ENCODE measurements around the gene F2RL3.
A peak's percentile ranks its signal among the peaks of the same experiment; 100 is the strongest.

Gene F2RL3

DNA sequence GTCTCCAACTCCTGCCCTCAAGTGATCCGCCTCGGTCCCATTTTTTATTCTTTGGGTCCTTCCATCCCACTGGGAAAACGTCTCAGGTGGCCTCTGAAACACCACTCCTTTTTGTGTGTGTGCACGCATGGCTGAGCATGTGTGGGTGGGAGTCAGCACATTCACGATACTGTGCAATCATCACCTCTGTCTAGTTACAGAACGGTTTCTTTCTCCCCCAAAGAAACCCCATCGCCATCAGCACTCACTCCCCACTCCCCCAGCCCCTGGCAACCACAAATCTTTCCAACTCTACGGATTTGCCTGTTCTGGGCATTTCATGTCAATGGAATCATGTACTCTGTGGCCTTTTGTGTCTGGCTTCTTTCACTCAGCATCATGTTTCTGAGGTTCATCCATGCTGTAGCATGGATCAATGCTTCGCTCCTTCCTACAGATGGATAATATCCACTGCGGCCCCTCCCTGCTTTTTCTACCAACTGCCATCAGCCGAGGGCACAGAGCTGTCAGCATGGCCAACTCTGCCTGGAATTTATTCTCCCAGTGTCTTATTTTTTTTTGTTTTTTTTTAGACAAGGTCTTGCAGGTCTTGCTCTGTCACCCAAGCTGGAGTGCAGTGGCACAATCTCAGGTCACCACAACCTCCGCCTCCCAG is 9.7 kb downstream of the F2RL3 start:
- no peak for TF ChIP-seq MYC (IDR thresholded peaks at IDR 0.05; ENCODE audit: low read depth, low read length)
- TF ChIP-seq, protein P1, sequence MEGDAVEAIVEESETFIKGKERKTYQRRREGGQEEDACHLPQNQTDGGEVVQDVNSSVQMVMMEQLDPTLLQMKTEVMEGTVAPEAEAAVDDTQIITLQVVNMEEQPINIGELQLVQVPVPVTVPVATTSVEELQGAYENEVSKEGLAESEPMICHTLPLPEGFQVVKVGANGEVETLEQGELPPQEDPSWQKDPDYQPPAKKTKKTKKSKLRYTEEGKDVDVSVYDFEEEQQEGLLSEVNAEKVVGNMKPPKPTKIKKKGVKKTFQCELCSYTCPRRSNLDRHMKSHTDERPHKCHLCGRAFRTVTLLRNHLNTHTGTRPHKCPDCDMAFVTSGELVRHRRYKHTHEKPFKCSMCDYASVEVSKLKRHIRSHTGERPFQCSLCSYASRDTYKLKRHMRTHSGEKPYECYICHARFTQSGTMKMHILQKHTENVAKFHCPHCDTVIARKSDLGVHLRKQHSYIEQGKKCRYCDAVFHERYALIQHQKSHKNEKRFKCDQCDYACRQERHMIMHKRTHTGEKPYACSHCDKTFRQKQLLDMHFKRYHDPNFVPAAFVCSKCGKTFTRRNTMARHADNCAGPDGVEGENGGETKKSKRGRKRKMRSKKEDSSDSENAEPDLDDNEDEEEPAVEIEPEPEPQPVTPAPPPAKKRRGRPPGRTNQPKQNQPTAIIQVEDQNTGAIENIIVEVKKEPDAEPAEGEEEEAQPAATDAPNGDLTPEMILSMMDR (IDR thresholded peaks at IDR 0.05; ENCODE audit: low read depth, low read length) = no peak
- no peak for TF ChIP-seq POLR2A (IDR thresholded peaks at IDR 0.05; ENCODE audit: extremely low read depth, insufficient read length)
- TF ChIP-seq MAX (IDR thresholded peaks at IDR 0.05; ENCODE audit: low read depth, low read length) = no peak

GRCh38 chr19:16899566-16900075 is 10.8 kb downstream of the F2RL3 start:
- DNase-seq (ENCODE audit: low read depth) = peak; percentile 78
- no peak overlapping the region for H3K4me3 ChIP-seq (ENCODE audit: low read depth, low read length)
- TF ChIP-seq MYC (IDR thresholded peaks at IDR 0.05; ENCODE audit: low read depth, low read length) (no peak), POLR2A (IDR thresholded peaks at IDR 0.05; ENCODE audit: extremely low read depth, insufficient read length) (no peak), MAX (IDR thresholded peaks at IDR 0.05; ENCODE audit: low read depth, low read length) (no peak)
- TF ChIP-seq, protein P1 (IDR thresholded peaks at IDR 0.05; ENCODE audit: low read depth, low read length) = peak; percentile 85

More for the DNA sequence above, 9.7 kb downstream of the F2RL3 start:
- H3K4me3 ChIP-seq (ENCODE audit: low read depth, low read length) = no peak overlapping the region
- no peak for DNase-seq (ENCODE audit: low read depth)

DNA sequence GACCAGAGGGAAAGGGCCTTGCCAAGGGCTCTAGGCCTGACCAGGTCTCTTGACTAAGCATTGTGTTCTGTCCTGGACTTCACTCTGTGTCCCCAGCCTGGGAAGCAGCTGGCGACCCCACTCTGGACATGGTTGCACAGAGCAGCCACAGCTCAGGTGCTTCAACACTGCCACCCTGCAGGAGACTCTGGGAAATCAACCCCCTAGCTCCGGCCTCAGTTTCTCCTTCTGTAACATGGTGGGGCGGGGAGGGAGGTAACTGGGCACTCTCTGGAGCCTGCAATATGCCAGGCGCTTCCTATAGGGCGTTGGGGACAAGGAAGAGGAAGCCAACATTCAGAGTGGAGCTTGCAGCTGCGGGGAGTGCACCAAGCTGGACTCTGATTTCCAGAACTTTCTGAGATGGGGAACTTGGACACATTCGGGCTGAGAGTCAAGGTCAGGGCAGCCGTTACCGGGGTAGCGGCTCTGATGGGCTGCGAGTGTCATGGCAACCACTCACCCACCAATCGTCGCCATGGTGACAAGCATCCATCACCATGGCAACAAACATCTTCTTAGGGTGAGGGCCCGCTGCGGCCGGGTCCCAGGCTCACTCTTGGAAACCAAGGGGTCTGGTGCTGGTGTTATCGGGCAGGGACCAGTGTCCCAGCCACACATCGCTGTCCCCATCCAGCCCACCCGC is 12.8 kb downstream of the F2RL3 start:
- H3K4me3 ChIP-seq (ENCODE audit: low read depth, low read length) = no peak overlapping the region
- no peak for TF ChIP-seq POLR2A (IDR thresholded peaks at IDR 0.05; ENCODE audit: extremely low read depth, insufficient read length)
- no peak for TF ChIP-seq MYC (IDR thresholded peaks at IDR 0.05; ENCODE audit: low read depth, low read length)
- TF ChIP-seq, protein P1 (IDR thresholded peaks at IDR 0.05; ENCODE audit: low read depth, low read length) = no peak
- no peak for TF ChIP-seq MAX (IDR thresholded peaks at IDR 0.05; ENCODE audit: low read depth, low read length)
- DNase-seq (ENCODE audit: low read depth) = no peak

GRCh38 chr19:16902545-16902944 is 13.7 kb downstream of the F2RL3 start:
- TF ChIP-seq POLR2A (IDR thresholded peaks at IDR 0.05; ENCODE audit: extremely low read depth, insufficient read length) (no peak), MYC (IDR thresholded peaks at IDR 0.05; ENCODE audit: low read depth, low read length) (no peak), MAX (IDR thresholded peaks at IDR 0.05; ENCODE audit: low read depth, low read length) (no peak)
- TF ChIP-seq, protein P1 (IDR thresholded peaks at IDR 0.05; ENCODE audit: low read depth, low read length) = no peak
- no peak for DNase-seq (ENCODE audit: low read depth)
- H3K4me3 ChIP-seq (ENCODE audit: low read depth, low read length) = no peak overlapping the region

DNA sequence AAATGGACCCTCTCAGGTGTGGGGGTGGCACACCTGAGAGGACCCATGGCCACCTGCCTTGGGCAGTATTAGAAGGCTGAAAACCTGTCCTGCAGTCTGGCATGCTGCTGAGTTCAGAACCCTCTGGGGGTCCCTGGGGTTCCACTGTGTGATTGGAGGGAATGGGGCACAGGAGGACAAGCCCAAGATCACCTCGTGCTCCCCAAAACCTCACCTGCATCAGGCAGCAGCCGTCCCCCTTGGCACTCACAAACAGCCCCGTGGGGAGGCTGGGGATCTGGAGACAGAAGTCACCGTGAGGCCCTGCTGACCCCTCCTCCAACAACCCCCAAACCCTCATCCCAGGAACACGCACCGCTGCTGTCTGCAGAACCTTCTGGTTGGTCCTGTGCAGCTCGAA is 14.5 kb downstream of the F2RL3 start:
- TF ChIP-seq MYC (IDR thresholded peaks at IDR 0.05; ENCODE audit: low read depth, low read length) = no peak
- no peak for DNase-seq (ENCODE audit: low read depth)
- no peak overlapping the region for H3K4me3 ChIP-seq (ENCODE audit: low read depth, low read length)

- TF ChIP-seq MYC (IDR thresholded peaks at IDR 0.05; ENCODE audit: low read depth, low read length) (no peak), MAX (IDR thresholded peaks at IDR 0.05; ENCODE audit: low read depth, low read length) (no peak), POLR2A (IDR thresholded peaks at IDR 0.05; ENCODE audit: extremely low read depth, insufficient read length) (no peak)
- TF ChIP-seq, protein P1 (IDR thresholded peaks at IDR 0.05; ENCODE audit: low read depth, low read length) = no peak
- H3K4me3 ChIP-seq (ENCODE audit: low read depth, low read length) = no peak overlapping the region
- no peak for DNase-seq (ENCODE audit: low read depth)
These were observed 15.8 kb downstream of the F2RL3 start for GRCh38 chr19:16904599-16904998.
